ENCODE measurements around the gene B3GLCT. TPM values are rescaled to one million over a fixed set of nuclear protein-coding genes. Genes with fewer than 3 reads are reported as not detected.

B3GLCT gene
- total and polyA plus RNA-seq, 10 of the 15 experiments (the other 5 are each of a cell fraction or from before 2014, with no cell fraction given), result 0.07 to 0.89 (median 0.25) TPM

- no peaks in the 10 kb centered on the region for H3K36me3 ChIP-seq (ENCODE audit: control insufficient read depth in 2 of 2, insufficient read depth in 2 of 2, low read length in 1 of 2)
- in situ Hi-C loops (cut with MboI) (no loop called here), intact Hi-C loops (cut with micrococcal nuclease; ENCODE audit: unreplicated experiment) (no loop called here)
- 78% methylated on average over 26 of the region's 26 CpGs for WGBS (ENCODE audit: insufficient coverage, insufficient replicate concordance, low lambda C conversion rate, missing lambda C conversion rate)
- ChIA-PET RAD21 (ENCODE audit: unreplicated experiment) (no interaction called here), POLR2A (no interaction called here), SMC1A (ENCODE audit: uncharacterized antibody, unreplicated experiment) (no interaction called here), CTCF (no interaction called here)
- no peaks in the 10 kb centered on the region for H3K4me1 ChIP-seq (ENCODE audit: control insufficient read depth, insufficient read depth, low read length)
- FAIRE-seq (no peak), ATAC-seq (no peak), DNase-seq (ENCODE audit: low read depth, low spot score) (no peak)
- no peak overlapping the region for H3K4me2 ChIP-seq (ENCODE audit: control insufficient read depth, insufficient read depth)
- no peaks in the 10 kb centered on the region for H3K27me3 ChIP-seq (replicated peaks in 1 of 2; ENCODE audit: control insufficient read depth in 2 of 2, insufficient read depth in 2 of 2, low read length in 1 of 2)
- H3K9me3 ChIP-seq (replicated peaks; ENCODE audit: control insufficient read depth, insufficient read depth, low read length), result no peaks in the 10 kb centered on the region
- no peak overlapping the region for H2AFZ ChIP-seq (ENCODE audit: control insufficient read depth, low read depth, low read length)
- no peaks in the 10 kb centered on the region for H4K20me1 ChIP-seq (ENCODE audit: control insufficient read depth, insufficient read depth)
- no peaks in the 10 kb centered on the region for H3K79me2 ChIP-seq (ENCODE audit: control insufficient read depth, insufficient read depth, low read length)
- no peak overlapping the region for H3K9ac ChIP-seq (ENCODE audit: control insufficient read depth, insufficient read depth, low read length)
- no peak overlapping the region for H3K27ac ChIP-seq (ENCODE audit: control insufficient read depth, insufficient read depth)
- BruUV-seq (replicated peaks), result no TSS peak
- H3K4me3 ChIP-seq, result no peak overlapping the region
- TF ChIP-seq SMAD5 (IDR thresholded peaks at IDR 0.05; ENCODE audit: low read depth) (no peak), HCFC1 (IDR thresholded peaks at IDR 0.05; ENCODE audit: low read length) (no peak), NR2C2 (IDR thresholded peaks at IDR 0.05; ENCODE audit: borderline replicate concordance, control insufficient read depth, insufficient read length, low read depth) (no peak), MAX (IDR thresholded peaks at IDR 0.05; ENCODE audit: low read depth, low read length) (no peak), HDGF (IDR thresholded peaks at IDR 0.05) (no peak), SREBF1 (IDR thresholded peaks at IDR 0.05; ENCODE audit: low read length) (no peak), E4F1 (IDR thresholded peaks at IDR 0.05; ENCODE audit: borderline replicate concordance, partially characterized antibody) (no peak), CUX1 (IDR thresholded peaks at IDR 0.05; ENCODE audit: insufficient replicate concordance, low read depth, low read length) (no peak), ASH2L (IDR thresholded peaks at IDR 0.05; ENCODE audit: borderline replicate concordance, low read depth) (no peak), CHD1 (IDR thresholded peaks at IDR 0.05; ENCODE audit: low read depth, low read length) (no peak), CREM (IDR thresholded peaks at IDR 0.05; ENCODE audit: low read depth) (no peak), HDAC6 (IDR thresholded peaks at IDR 0.05; ENCODE audit: unreplicated experiment) (no peak), MYC (IDR thresholded peaks at IDR 0.05; ENCODE audit: insufficient read depth, insufficient read length, insufficient replicate concordance, low read length, severe bottlenecking) (no peak), USF2 (IDR thresholded peaks at IDR 0.05; ENCODE audit: borderline replicate concordance, low read depth, low read length) (no peak)
Measured at GRCh38 chr13:31182987-31183386, 16.8 kb upstream of the B3GLCT start.
